ENCODE measurements around the gene NPTN.

The NPTN gene

GRCh38 chr15:73632670-73633058 is 525 bp downstream of the NPTN start:
- DNase-seq (ENCODE audit: low read depth in 2 of 2): no peak

- no peak for DNase-seq (ENCODE audit: low read depth in 2 of 2)
Observed at GRCh38 chr15:73631915-73632669, 1.1 kb downstream of the NPTN start.

- DNase-seq (ENCODE audit: low read depth in 2 of 2): no peak
Observed at GRCh38 chr15:73630921-73631362, 2.2 kb downstream of the NPTN start.

- no peak for DNase-seq (ENCODE audit: low read depth in 2 of 2)
Observed at GRCh38 chr15:73629798-73630429, 3.3 kb downstream of the NPTN start.

GRCh38 chr15:73628976-73629797 is 4.0 kb downstream of the NPTN start:
- DNase-seq (ENCODE audit: low read depth in 2 of 2): no peak

GRCh38 chr15:73628102-73628501 is 5.1 kb downstream of the NPTN start:
- DNase-seq (ENCODE audit: low read depth in 2 of 2): no peak

- no peak for DNase-seq (ENCODE audit: low read depth in 2 of 2)
Observed at GRCh38 chr15:73626072-73626471, 7.1 kb downstream of the NPTN start.

GRCh38 chr15:73624530-73624929 is 8.7 kb downstream of the NPTN start:
- no peak for DNase-seq (ENCODE audit: low read depth in 2 of 2)

- no peak for DNase-seq (ENCODE audit: low read depth in 2 of 2)
Observed at GRCh38 chr15:73621286-73621826, 11.8 kb downstream of the NPTN start.

GRCh38 chr15:73620078-73620477 is 13.1 kb downstream of the NPTN start:
- no peak for DNase-seq (ENCODE audit: low read depth in 2 of 2)

GRCh38 chr15:73617913-73618312 is 15.3 kb downstream of the NPTN start:
- no peak for DNase-seq (ENCODE audit: low read depth in 2 of 2)

- no peak for DNase-seq (ENCODE audit: low read depth in 2 of 2)
Observed at GRCh38 chr15:73617301-73617831, 15.8 kb downstream of the NPTN start.

- no peak for DNase-seq (ENCODE audit: low read depth in 2 of 2)
Observed at GRCh38 chr15:73608941-73609340, 24.2 kb downstream of the NPTN start.

- DNase-seq (ENCODE audit: low read depth in 2 of 2): no peak
Observed at GRCh38 chr15:73608475-73608874, 24.7 kb downstream of the NPTN start.

GRCh38 chr15:73607843-73608242 is 25.3 kb downstream of the NPTN start:
- no peak for DNase-seq (ENCODE audit: low read depth in 2 of 2)

GRCh38 chr15:73607405-73607804 is 25.8 kb downstream of the NPTN start:
- DNase-seq (ENCODE audit: low read depth in 2 of 2): no peak

GRCh38 chr15:73605759-73606436 is 27.3 kb downstream of the NPTN start:
- DNase-seq (ENCODE audit: low read depth in 2 of 2): no peak

- no peak for DNase-seq (ENCODE audit: low read depth in 2 of 2)
Observed at GRCh38 chr15:73604477-73604876, 28.7 kb downstream of the NPTN start.

- DNase-seq (ENCODE audit: low read depth in 2 of 2): no peak
Observed at GRCh38 chr15:73602992-73603391, 30.2 kb downstream of the NPTN start.

- no peak for DNase-seq (ENCODE audit: low read depth in 2 of 2)
Observed at GRCh38 chr15:73602446-73602843, 30.7 kb downstream of the NPTN start.

Measured in stimulated activated CD8-positive, alpha-beta memory T cell treated with anti-CD3 and anti-CD28 coated beads, Interleukin-2, amount 100 ng/mL, for 1 hour (primary cell).